HG03520 (cell line): ENCODE results near the gene SLC4A11.
"Not testable (repeated sequence)": the region's sequence is repeated elsewhere in the genome, so short reads cannot be mapped to it uniquely, and the experiment has no call there.

Source experiments
- ATAC-seq: cut with Tn5 transposase; IDR thresholded peaks from one replicate; pipeline ENCODE4 v1.9.1; 2021; ENCODE audit warnings: mild to moderate bottlenecking, moderate library complexity; ENCODE audit not compliant: unreplicated experiment

Gene SLC4A11

DNA sequence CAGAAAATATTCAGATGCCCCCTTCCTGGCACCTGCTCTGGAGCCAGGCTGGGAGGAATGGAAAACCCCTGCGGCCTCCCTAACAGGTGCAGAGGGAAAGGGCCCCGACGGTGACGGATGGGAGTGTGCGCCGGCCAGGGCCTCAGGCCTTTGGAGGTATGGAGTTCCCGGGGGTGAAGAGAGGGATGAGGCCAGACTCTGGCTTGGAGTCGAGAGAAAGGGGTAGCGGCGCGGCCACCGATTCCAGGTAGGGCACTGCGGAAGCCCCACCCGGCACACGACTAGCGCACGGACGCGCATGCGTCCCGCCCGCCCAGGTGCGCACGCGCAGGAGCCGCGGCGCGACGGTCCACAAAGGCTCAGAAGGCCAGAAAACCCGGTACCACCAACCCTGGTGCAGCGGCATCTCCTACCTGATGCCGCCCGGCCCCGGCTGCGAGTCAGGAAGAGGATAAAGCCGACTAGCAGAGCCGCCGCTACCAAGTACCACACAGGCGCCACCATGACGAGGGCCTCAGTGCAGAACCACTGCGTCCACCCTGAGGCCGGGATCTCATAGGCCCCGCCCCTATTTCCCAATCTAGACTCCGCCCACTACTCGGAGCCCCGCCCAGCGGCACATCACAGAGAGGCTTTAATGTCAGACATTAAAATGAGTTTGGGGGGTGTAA, 34.7 kb downstream of the SLC4A11 start, which contains the start of gene DDRGK1:
Gene DDRGK1, minus strand, starts transcription at position 559 of the 671 bp plus-strand sequence. Its CDS starts 55 bp downstream, at position 504.
- ATAC-seq: peak; percentile 65

DNA sequence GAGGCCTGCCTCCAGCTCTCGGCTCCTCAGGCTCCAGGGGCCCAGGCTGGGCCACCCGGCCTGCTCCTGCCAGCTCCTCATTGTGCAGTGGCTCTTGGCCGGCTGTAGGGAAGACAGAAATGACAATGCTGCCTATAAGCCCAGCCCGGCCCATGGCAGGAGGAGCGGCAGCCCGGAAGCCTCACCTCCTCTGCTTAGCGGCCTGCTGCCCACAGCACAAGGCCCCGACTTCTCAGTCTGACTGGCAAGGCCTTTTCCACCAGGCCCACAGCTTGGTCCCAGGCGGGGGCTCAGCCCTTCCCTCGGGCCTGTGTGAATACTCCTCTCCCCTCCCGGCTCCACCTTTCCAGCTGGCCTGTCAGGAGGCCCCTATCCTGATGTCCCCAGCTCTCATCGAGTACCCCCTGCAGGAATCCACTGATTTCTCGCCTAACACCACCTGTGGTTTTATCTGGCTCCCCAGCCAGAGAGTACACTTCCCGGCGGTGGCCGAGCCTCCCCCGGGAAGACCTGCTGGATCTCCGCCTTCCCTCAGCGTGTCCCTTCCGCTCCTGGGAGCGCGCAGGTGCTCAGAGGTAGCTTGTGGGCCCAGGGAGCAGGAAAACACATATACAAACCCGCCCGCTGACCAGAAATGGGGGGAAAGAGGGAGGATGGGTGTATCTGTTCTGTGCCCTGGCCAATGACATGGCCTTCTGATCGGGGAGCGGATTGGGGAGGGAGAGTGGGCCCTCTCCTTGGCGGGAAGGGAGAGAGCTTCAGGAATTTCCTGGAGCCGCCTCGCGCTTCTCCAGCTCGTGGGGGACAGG, 35.5 kb downstream of the SLC4A11 start:
- ATAC-seq: no peak

DNA sequence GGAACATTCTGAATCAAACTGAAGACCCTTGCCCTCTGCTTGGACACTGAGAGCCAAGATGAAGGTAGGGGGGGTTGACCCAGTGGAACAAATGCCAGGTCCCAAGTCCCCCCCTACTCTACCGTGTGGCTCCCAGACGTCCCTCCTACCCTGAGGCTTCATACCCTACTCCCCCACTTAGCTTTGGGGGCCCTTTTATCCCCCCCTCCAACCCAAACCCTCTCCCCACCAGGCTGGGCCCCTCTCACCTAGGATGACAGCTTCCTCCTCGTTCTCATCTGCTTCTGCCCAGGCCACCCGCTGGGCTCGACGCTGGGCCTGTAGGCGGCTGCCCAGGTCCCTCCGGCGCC, 36.0 kb downstream of the SLC4A11 start:
- no peak for ATAC-seq

DNA sequence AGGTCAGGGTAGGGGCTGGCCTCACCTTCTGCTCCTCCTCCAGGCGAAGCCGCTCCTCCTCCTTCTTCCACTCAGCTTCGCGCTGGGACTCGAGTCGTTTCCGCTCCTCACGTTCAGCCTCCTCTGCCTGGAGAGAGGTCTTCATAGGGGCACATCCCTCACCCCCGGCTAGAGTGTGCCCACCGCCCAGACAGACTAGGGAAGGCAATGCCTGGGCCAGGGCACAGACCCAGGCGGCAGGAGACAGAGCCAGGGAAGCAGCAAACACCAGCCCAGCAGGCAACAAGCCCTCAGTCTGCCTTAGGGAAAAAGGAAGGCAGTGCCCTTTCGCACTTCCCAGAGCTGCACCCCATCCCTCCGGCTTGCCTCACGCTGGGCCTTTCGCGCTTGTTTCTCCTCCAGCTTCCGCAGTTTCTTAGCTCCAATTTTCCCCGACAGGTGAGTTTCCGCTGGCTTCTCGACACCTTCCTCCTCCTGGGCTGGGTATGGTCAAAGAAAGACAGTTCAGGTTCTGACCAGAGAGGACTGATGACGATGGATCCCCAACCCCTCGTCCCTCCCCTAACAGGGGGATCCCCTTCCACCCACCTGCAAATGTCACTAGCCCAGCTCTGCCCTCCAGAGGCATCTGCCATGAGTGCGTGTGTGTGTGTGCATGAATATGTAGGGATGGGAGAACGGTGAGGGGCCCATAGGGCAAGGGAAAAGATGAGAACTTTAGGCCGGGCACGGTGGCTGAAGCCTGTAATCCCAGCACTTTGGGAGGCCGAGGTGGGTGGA, 38.8 kb downstream of the SLC4A11 start:
- ATAC-seq: no peak

DNA sequence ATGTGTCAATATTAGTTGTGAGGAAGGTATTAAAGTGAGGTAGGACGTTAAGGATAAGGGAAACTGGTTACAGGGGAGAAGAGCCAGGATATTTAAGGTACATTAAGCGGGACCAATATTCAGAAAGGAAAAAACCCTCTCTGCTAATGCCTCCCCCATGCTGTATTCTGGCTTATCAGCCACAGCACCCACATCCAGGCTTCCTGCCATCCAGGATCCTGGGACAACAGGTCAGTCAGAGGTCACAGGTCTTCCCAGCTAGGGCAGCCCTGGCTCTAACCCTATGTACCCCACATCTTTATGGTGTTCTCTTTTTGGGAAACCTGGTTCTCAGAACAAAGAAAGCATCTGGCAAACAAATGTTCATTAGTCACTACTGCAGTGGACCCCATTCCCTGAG, 39.8 kb downstream of the SLC4A11 start:
- ATAC-seq: no peak

DNA sequence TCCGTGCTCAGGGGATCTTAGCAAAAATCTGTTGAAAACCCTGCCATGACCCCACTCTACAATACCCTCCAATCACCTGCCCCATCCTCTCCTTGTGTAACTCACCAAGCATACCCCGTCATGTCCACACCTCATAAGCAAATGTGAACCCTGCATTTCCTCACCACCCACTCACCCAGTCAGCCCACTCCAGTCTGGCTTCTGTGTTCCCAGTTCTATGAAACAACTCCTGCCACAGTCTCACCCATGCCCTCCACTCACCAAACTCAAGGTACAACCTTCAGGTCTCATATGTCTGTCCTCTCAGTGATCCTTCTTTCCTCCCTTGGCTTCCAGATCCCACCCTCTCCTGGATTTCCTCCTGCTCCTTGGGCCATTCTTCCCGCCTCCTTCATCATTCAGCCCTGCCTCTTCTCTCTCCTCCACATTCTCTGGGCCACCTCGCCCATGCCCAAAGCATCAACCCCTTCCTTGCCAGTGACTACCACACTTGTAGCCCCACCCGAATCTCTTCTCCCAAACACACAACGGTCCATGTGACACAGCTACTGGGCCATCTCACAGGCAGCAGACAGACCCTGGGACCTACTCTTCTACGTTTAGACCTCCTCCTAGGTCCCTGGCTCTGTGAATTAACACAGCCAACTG, 43.3 kb downstream of the SLC4A11 start:
- no peak for ATAC-seq

DNA sequence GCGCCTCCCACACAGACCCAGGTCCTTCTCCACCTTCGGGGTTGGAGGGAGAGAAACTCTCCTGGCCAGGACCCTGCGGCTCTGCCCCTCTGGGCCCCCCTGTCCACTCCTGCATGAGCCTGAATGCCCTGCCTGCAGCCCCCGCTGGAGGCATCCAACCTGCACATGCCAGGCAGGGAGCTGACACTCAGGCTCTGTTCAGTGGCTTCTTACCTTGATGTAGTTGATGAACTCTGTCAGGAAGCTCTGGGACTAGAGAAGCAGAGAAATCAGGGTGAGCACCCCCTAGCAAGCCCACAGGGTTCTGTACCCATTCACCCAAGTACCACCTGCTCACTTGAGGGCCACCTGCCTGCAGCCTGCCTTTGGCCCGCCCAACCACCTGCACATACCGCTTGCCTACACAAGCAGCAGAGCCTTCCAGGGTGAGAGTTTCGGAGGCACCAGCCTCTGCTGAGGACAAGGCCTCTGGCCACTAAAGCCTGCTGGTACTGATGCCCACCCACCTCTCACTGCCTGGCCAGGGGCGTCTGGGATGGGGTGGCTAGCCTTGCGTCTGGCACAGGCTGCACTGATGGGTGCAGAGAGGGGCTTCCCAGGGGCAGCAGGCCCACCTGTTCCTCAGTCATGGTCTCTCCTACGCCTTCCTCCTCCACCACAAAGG, 44.2 kb downstream of the SLC4A11 start:
- ATAC-seq: no peak

DNA sequence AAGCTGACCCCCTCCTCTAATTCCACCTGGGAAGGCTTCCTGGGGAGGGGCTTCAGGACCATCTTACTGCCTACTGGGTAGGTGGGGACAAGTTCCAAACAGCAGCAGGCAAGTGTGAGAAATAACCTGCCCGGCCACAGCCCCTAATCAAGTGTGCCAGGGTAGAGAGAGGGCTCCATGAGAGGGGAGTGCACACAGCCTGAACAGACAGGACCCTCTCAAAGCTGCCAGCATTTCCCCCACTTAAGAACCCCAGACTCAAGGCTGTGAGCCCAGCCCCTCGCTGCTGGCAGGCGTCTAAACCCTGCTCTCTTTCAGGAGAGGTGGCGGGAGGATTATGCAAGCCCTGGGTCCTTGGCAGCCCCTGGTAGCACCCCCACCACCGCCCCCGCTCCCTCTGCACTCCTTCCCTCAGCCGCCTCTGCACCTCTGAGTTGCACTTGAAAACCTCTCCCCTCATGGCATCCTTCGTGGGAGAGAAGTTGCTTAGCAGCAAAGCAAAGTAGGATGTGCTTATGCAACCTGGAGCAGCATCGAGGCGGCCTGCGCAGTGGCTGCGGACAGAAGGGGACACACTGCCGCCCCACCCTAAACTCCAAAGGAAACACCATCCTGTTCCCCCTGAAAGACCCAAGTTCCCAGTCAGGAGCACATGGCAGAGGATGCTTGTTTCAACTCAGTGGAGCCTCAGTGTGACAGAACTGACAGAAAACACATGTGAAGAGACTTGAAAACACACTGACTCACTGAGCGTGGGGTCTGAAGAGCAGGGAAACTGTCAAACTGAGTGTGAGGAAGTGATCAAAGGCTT, 45.0 kb downstream of the SLC4A11 start:
- no peak for ATAC-seq

DNA sequence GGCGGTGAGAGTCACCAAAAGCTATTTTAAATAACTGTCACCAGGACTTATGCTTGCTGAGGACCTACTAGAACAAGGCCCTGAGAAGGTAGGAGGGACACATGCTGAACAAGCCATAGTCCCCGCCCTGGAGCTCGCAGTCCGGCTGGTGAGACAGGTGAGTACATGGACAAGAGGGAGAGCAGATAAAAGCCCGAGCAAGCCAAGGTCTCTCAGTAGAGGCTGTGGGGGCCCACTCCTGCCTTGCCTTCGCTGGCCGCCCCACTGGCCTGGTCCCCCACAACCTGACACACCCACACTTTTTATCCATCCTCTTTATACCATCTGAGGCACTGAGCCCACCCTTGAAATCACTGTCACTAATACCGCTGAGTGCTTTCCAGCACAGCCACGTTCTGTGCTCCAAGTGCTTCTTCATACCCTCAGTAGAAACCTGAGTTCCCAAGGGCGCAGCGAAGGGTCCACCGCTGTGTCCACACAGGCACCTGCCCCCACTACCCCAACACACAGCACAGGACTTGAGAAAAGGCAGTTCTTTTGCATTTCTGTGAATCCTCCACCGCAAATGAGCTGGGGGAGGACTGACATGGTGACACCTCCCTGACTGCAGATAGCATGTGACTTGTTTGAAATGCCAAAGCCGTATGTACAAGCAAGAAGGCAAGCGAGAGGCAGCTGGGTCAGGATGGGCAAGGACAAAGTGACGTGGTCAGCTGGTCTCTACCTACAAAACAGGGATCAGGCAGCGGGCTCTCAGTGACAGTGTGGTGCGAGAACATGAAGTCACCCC, 46.6 kb downstream of the SLC4A11 start:
- ATAC-seq: no peak

DNA sequence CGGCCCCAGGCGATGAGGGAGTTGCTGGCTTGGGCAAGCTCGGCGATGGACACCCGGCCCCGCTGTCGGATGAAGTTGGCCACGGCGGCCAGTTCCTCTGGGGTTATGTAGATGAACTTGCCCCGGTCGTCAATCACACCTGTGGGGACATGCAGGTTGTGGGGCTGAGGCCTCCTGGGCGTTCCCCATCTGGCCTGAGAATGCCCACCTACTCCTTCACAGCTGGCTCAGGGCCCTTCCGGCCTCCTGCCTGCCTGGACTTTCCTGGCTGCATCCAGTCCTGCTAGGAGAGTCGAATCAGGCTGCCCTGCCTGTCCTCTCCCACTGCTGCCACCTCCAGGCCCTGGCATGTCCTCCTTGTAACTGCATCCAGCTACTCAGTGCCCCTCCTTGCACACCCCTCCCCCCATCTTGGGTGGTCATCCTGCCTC, 48.3 kb downstream of the SLC4A11 start:
- no peak for ATAC-seq

DNA sequence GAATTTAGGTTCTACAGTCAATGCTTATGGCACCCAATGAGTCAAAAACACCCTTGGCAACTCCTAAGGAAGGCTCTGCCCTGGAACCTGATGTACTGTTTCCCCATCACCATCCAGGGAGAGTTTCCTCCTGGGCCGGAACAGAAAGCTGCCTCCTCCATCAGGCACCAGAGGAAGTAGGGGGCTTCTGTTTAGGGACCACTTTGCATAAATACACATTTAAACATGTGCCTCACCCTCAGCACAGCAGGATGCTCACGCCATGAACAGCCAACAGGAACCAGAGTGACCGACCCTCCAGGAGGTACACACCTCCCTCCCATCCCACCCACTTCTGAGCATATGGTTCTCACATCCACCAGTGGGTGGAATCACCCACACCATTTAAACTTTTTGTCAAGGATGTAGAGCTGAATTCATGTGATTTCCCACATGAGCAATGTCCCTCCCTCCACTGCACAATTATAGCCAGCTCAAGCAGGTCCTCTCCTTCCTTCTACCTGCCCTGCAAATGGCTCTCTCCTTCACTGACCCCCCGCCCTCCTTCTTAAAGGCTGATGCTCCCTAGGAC, 49.3 kb downstream of the SLC4A11 start:
- no peak for ATAC-seq

DNA sequence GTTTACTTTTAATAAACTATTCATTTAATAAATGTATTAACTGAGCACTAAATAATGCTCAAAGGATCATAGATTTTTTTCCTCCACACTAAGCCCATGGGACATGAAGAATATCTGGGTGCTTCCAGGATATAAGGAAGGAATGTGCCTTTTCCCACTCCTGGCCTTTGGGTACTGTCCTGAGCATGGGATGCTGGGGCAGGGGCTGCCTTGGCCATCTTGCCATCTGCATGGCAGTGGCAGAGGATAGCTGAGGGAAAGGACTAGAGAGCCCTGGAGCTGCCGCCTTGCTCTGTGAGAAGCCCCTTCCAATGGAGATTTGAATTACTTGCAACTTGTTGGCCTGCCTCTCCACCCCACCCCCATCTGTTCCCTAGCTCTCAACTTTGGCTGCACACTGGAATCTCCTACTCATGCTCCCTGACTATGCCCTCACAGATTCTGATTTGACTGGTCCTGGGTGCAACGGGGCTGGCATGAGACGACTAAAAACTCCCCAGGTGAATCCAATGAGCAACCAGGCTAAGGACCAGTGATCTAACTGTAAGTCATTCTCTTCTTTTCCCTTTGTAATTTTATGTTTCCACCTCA, 50.1 kb downstream of the SLC4A11 start:
- ATAC-seq: no peak

DNA sequence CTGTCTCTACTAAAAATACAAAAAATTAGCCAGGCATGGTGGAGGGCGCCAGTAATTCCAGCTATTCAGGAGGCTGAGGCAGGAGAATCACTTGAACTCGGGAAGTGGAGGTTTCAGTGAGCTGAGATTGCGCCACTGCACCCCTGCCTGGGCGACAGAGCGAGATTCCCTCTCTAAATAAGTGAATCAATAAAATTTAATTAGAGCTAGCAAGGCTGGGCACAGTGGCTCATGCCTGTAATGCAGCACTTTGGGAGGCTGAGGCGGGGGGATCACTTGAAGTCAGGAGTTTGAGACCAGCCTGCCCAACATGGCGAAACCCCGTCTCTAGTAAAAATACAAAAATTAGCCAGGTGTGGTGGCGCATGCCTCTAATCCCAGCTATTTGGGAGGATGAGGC, 51.1 kb downstream of the SLC4A11 start:
- not testable (repeated sequence) for ATAC-seq

DNA sequence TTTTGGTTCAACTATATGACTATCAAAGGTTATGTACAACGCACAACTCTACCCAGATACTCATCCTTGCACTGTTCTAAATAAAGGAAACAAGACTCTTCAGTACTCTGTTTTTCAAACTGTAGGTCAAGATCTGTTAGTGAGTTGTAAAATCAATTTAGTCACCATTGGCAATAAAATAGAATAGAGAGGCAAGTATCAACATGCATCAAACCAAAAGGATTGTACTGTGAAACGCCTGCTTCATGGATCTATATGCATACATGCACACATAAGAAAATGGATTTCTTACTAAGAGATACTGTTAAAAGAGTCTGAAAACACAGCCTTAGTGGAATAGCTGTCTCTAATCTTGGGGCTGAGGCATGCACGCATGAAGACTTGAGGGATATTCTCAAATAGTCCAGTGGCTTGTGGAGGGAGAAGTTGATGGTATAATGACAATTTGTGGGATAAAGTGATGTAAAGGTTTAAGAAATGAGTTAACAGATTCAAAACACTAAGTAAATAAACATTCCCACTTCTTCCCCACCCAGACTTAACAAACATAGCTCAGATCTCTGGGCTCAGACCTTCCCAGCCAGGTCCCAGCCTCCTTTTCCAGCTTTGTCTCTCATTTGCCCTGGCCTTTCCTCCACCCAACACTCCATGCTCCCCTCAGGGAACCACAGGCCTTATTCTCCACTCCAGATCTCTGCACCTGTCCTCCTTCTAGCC, 54.9 kb downstream of the SLC4A11 start:
- no peak for ATAC-seq

DNA sequence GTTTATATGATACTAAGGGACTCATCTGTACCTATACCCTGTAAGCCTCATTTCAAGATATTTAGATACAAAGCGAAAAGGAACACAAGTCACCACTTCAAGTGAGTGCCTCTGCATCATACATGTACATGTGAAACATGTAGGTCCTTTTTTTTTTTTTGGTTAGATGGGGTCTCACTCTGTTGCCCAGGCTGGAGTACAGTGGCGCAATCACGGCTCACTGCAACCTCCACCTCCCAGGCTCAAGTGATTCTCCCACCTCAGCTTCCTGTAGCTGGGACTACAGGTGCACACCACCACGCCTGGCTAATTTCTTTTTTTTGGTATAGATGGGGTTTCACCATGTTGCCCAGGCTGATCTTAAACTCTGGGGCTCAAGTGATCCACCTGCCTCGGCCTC, 56.6 kb downstream of the SLC4A11 start:
- ATAC-seq: not testable (repeated sequence)

DNA sequence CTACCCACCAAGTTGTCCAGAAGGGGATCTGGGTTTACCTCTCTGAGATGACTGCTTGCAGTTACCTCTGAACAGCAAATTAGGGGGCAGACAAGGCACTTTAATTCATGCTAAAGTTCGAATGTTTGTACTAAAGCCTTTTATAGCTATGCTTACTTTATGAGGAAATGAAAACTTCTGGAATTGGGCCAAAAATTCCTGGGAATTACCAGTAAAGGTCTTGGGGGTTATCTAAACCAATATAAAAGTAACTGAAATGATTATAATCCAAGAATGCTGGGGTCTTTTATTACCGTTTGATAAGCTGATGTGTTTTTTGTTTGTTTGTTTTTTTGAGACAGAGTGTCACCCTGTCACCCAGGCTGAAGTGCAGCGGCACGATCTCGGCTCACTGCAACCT, 57.7 kb downstream of the SLC4A11 start:
- ATAC-seq: no peak

DNA sequence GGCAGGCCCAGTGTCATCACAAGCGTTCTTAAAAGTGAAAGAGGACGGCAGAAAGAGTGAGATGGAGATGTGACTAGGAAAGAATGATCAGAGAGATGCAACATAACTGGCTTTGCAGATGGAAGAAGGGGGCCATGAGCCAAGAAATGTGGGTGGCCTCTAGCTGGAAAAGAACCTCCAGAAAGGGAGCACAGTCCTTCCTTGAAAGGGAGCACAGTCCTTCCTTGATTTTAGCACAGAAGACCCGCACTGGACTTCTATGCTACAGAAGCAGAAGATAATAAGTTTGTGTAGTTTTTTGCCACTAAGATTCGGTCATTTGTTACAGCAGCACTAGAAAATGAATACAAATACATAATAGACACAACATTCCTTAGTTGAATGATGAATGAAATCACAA, 58.7 kb downstream of the SLC4A11 start:
- no peak for ATAC-seq
